H9 (cell line): ENCODE measurements around the gene BCAS1. TPM values are rescaled to one million over a fixed set of nuclear protein-coding genes. Genes with fewer than 3 reads are reported as not detected.

Experiments used
- DNase-seq: peaks from one replicate; pipeline ENCODE4 v3.0.0-alpha.2; 2017
- H2AFZ ChIP-seq: one replicate; pipeline ENCODE4 v1.6.1; 2013; ENCODE audit warnings: mild to moderate bottlenecking, low read length, control low read depth, moderate library complexity
- H2AK5ac ChIP-seq: 2 replicates; pipeline ENCODE4 v1.6.1; 2013; ENCODE audit warnings: low read length, control low read depth, mixed read lengths; ENCODE audit not compliant: insufficient read length
- H2BK120ac ChIP-seq: one replicate; pipeline ENCODE4 v1.6.1; 2013; ENCODE audit warnings: low read depth, mild to moderate bottlenecking, low read length, control low read depth, inconsistent platforms; ENCODE audit not compliant: poor library complexity, severe bottlenecking
- H2BK12ac ChIP-seq: 2 replicates; pipeline ENCODE4 v1.6.1; 2013; ENCODE audit warnings: low read length, control low read depth, mixed read lengths, low read depth; ENCODE audit not compliant: insufficient read length
- H2BK15ac ChIP-seq: 2 replicates; pipeline ENCODE4 v1.6.1; 2013; ENCODE audit warnings: low read depth, low read length, control low read depth
- H2BK20ac ChIP-seq: one replicate; pipeline ENCODE4 v1.6.1; 2013; ENCODE audit warnings: low read depth, mild to moderate bottlenecking, low read length, control low read depth, inconsistent platforms; ENCODE audit not compliant: poor library complexity, severe bottlenecking
- H2BK5ac ChIP-seq: 2 replicates; pipeline ENCODE4 v1.6.1; 2013; ENCODE audit warnings: low read length, control low read depth, mixed read lengths; ENCODE audit not compliant: insufficient read length
- H3K14ac ChIP-seq: 2 replicates; pipeline ENCODE4 v1.6.1; 2013; ENCODE audit warnings: low read length, control low read depth; ENCODE audit not compliant: insufficient read depth
- H3K18ac ChIP-seq: 2 replicates; pipeline ENCODE4 v1.6.1; 2013; ENCODE audit warnings: low read depth, mild to moderate bottlenecking, mixed read lengths, low read length, control low read depth; ENCODE audit not compliant: insufficient read length
- H3K23ac ChIP-seq: 2 replicates; pipeline ENCODE4 v1.6.1; 2013; ENCODE audit warnings: low read length, control low read depth, mixed read lengths, low read depth; ENCODE audit not compliant: insufficient read length
- H3K23me2 ChIP-seq: 2 replicates; pipeline ENCODE4 v1.6.1; 2013; ENCODE audit warnings: low read depth, mild to moderate bottlenecking, mixed read lengths, low read length, control low read depth; ENCODE audit not compliant: insufficient read length, poor library complexity, severe bottlenecking
- H3K27ac ChIP-seq: 2 replicates; pipeline ENCODE4 v1.5.1; 2013; ENCODE audit warnings: low read length, control low read depth, mixed read lengths, low read depth; ENCODE audit not compliant: insufficient read length
- H3K27me3 ChIP-seq: 2 replicates; pipeline ENCODE4 v1.6.1; 2013; ENCODE audit warnings: low read length, control low read depth, inconsistent platforms; ENCODE audit not compliant: insufficient read depth
- H3K4ac ChIP-seq: 2 replicates; pipeline ENCODE4 v1.6.1; 2013; ENCODE audit warnings: low read depth, mild to moderate bottlenecking, control low read depth, inconsistent platforms, low read length, moderate library complexity
- H3K4me1 ChIP-seq: 2 replicates; pipeline ENCODE4 v1.6.1; 2013; ENCODE audit warnings: low read length, control low read depth, inconsistent platforms; ENCODE audit not compliant: insufficient read depth
- H3K4me2 ChIP-seq: 2 replicates; pipeline ENCODE4 v1.6.1; 2013; ENCODE audit warnings: low read length, control low read depth, mixed read lengths; ENCODE audit not compliant: insufficient read length, insufficient read depth
- H3K56ac ChIP-seq: 2 replicates; pipeline ENCODE4 v1.6.1; 2013; ENCODE audit warnings: low read depth, mild to moderate bottlenecking, mixed read lengths, low read length, control low read depth; ENCODE audit not compliant: insufficient read length
- H3K79me1 ChIP-seq: 2 replicates; pipeline ENCODE4 v1.6.1; 2013; ENCODE audit warnings: low read depth, mild to moderate bottlenecking, moderate library complexity, low read length, control low read depth, inconsistent platforms; ENCODE audit not compliant: insufficient read depth, poor library complexity, severe bottlenecking
- H3K79me2 ChIP-seq: 2 replicates; pipeline ENCODE4 v1.6.1; 2013; ENCODE audit warnings: low read length, control low read depth, inconsistent platforms; ENCODE audit not compliant: insufficient read depth
- H3K9ac ChIP-seq: 2 replicates; pipeline ENCODE4 v1.6.1; 2013; ENCODE audit warnings: low read length, control low read depth, mixed read lengths; ENCODE audit not compliant: insufficient read length; ENCODE audit errors: extremely low read depth
- H3K9me3 ChIP-seq: one replicate; pipeline ENCODE4 v1.6.1; 2013; ENCODE audit warnings: low read depth, low read length, inconsistent platforms; ENCODE audit not compliant: control insufficient read depth
- H3T11ph ChIP-seq: one replicate; pipeline ENCODE4 v1.6.1; 2013; ENCODE audit warnings: mild to moderate bottlenecking, low read length, control low read depth, inconsistent platforms
- H4K20me1 ChIP-seq: one replicate; pipeline ENCODE4 v1.6.1; 2013; ENCODE audit not compliant: control insufficient read depth, insufficient read length, insufficient read depth
- H4K5ac ChIP-seq: 2 replicates; pipeline ENCODE4 v1.6.1; 2013; ENCODE audit warnings: low read depth, mild to moderate bottlenecking, mixed read lengths, low read length, control low read depth; ENCODE audit not compliant: insufficient read length
- H4K8ac ChIP-seq: replicated peaks from 2 replicates; pipeline ENCODE4 v1.6.1; 2013; ENCODE audit warnings: low read length, control low read depth, mixed read lengths, low read depth; ENCODE audit not compliant: insufficient read length
- H4K91ac ChIP-seq: 2 replicates; pipeline ENCODE4 v1.6.1; 2013; ENCODE audit warnings: low read depth, mild to moderate bottlenecking, moderate library complexity, mixed read lengths, low read length, control low read depth; ENCODE audit not compliant: insufficient read length
- H3K27ac Mint-ChIP-seq, 3 experiments: 2 replicates in 2 of 3; 3 replicates in 1 of 3; pipeline ENCODE4 v1.8.0; 2020 to 2021; ENCODE audit warnings: mixed read lengths in 3 of 3, mild to moderate bottlenecking in 1 of 3, moderate library complexity in 1 of 3
- H3K27me3 Mint-ChIP-seq: 2 replicates; pipeline ENCODE4 v1.8.0; 2021; ENCODE audit warnings: low read depth, mild to moderate bottlenecking, moderate library complexity, mixed read lengths
- H3K36me3 Mint-ChIP-seq, 3 experiments: 2 replicates in 2 of 3; 3 replicates in 1 of 3; pipeline ENCODE4 v1.8.0; 2020 to 2021; ENCODE audit warnings: low read depth in 3 of 3, mixed read lengths in 3 of 3; ENCODE audit not compliant: insufficient read depth in 1 of 3
- H3K4me1 Mint-ChIP-seq, 2 experiments: 2 replicates each; pipeline ENCODE4 v1.8.0; 2020; ENCODE audit warnings: mixed read lengths in 2 of 2
- H3K4me3 Mint-ChIP-seq, 2 experiments: 2 replicates in 1 of 2; 3 replicates in 1 of 2; pipeline ENCODE4 v1.8.0; 2020 to 2021; ENCODE audit warnings: mild to moderate bottlenecking in 2 of 2, mixed read lengths in 2 of 2, moderate library complexity in 1 of 2
- H3K9me3 Mint-ChIP-seq, 2 experiments: 2 replicates in 1 of 2; 3 replicates in 1 of 2; pipeline ENCODE4 v1.8.0; 2020; ENCODE audit warnings: mild to moderate bottlenecking in 2 of 2, mixed read lengths in 2 of 2, moderate library complexity in 1 of 2
- WGBS: extraction: QIAGEN DNeasy Blood & Tissue Kit; methylation state at CpG from one replicate; pipeline ENCODE4 v1.1.7; 2013; ENCODE audit warnings: missing lambda C conversion rate, low lambda C conversion rate, mixed read lengths; ENCODE audit not compliant: insufficient read length; ENCODE audit errors: extremely low coverage; 5-methylcytosine and 5-hydroxymethylcytosine counted together
- total RNA-seq: library from RNA; stranded (reverse); gene quantifications from 2 replicates; pipeline ENCODE4 v1.2.1, GENCODE V29; 2021
- TF ChIP-seq, protein P1 (sequence below): fragments of 200-600 bp; sonication (generic); conservative IDR thresholded peaks from 3 replicates; pipeline ENCODE4 v1.8.0; 2021; ENCODE audit warnings: antibody characterized with exemption, mild to moderate bottlenecking

The BCAS1 gene
- total RNA-seq, 1 experiment from 2014 or later = 0.15 TPM

DNA sequence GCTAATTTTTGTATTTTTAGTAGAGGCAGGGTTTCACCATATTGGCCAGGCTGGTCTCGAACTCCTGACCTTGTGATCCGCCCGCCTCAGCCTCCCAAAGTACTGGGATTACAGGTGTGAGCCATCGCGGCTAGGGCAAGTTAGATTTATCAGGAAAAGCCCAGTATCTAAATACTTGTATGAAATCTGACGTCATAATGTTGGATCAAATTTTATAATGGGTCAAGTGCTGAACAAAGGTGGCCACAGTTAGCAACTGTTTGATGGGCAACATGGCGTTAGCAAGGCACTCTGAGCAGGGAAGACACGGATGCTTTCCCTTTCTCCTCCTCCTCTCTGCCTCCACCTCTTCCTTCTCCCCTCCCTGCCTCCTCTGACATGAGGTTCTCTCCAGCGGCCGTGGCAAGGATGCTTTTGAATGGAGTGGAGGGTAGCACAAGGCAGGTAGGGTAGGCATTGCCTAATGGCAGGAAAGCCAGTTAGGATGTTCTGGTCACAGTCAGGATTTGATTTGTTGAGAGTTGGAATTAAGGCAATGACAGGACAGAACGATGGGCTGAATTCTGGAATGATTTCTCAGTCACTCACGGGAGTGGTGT is 149.6 kb downstream of the BCAS1 start:
- Histone ChIP-seq H2BK120ac (no peak overlapping the region), H4K91ac (no peak overlapping the region), H3K27me3 (no peaks in the 10 kb centered on the region), H2BK20ac (no peak overlapping the region), H2BK5ac (no peak overlapping the region), H2BK12ac (no peak overlapping the region), H3K4ac (no peak overlapping the region), H3K14ac (no peak overlapping the region), H3T11ph (no peak overlapping the region), H3K4me1 (peaks cover 11% of the 10 kb centered on the region; the same call in 1 of the 2 replicates), H2BK15ac (0 out of 2 replicates have a peak overlapping the region, but pooled peaks have one; percentile 60), H3K23me2 (no peaks in the 10 kb centered on the region), H3K18ac (peak overlapping the region; percentile 75), H3K79me1 (no peaks in the 10 kb centered on the region), H4K8ac (peak overlapping the region; percentile 78), H3K23ac (no peak overlapping the region), H3K27ac (no peak overlapping the region), H3K56ac (no peak overlapping the region), H2AFZ (no peak overlapping the region), H2AK5ac (peak overlapping the region; percentile 3), H4K20me1 (no peaks in the 10 kb centered on the region), H3K9me3 (no peaks in the 10 kb centered on the region), H3K79me2 (no peaks in the 10 kb centered on the region), H4K5ac (no peak overlapping the region), H3K9ac (no peak overlapping the region), H3K4me2 (peak overlapping the region; percentile 20)
- WGBS = no CpG with 5 or more reads among the region's 12 CpGs
- DNase-seq = no peak
- TF ChIP-seq, protein P1, sequence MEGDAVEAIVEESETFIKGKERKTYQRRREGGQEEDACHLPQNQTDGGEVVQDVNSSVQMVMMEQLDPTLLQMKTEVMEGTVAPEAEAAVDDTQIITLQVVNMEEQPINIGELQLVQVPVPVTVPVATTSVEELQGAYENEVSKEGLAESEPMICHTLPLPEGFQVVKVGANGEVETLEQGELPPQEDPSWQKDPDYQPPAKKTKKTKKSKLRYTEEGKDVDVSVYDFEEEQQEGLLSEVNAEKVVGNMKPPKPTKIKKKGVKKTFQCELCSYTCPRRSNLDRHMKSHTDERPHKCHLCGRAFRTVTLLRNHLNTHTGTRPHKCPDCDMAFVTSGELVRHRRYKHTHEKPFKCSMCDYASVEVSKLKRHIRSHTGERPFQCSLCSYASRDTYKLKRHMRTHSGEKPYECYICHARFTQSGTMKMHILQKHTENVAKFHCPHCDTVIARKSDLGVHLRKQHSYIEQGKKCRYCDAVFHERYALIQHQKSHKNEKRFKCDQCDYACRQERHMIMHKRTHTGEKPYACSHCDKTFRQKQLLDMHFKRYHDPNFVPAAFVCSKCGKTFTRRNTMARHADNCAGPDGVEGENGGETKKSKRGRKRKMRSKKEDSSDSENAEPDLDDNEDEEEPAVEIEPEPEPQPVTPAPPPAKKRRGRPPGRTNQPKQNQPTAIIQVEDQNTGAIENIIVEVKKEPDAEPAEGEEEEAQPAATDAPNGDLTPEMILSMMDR = no peak
- H3K27ac Mint-ChIP-seq = peak overlapping the region in 2 of 3 experiments; percentile 2 to 80; a peak in 3 of 7 replicates
- H3K27me3 Mint-ChIP-seq = no peaks in the 10 kb centered on the region
- H3K36me3 Mint-ChIP-seq = no peaks in the 10 kb centered on the region; a peak in 1 of 7 replicates
- no peak overlapping the region for H3K4me3 Mint-ChIP-seq
- H3K4me1 Mint-ChIP-seq = peaks cover 49 to 56% of the 10 kb centered on the region in 2 experiments
- peaks cover 0 to 3% of the 10 kb centered on the region in 2 experiments; a peak in 2 of 5 replicates for H3K9me3 Mint-ChIP-seq
